K562 (cell line): Measurements from ENCODE around the gene KRT76. TPM values are rescaled to one million over a fixed set of nuclear protein-coding genes. Genes with fewer than 3 reads are reported as not detected.

Experiments
- ATAC-seq: fragments of 200-7000 bp; cut with Tn5 transposase; 3 replicates; pipeline ENCODE4 v1.9.1; 2020; ENCODE audit warnings: moderate library complexity
- BruUV-seq: library from RNA; stranded (reverse); fragments of 400-500 nt; replicated peaks from 2 replicates; lab custom pipeline; 2021; lab: Mats Ljungman, UMichigan
- CTCF ChIA-PET: fragments of 300-600 bp; formaldehyde crosslinking; extraction: SDS; loops from one replicate; lab custom pipeline; 2021; ENCODE audit warnings: low intra/inter-chr PET ratio; lab: Yijun Ruan, JAX
- POLR2A ChIA-PET: fragments of 300-600, 350-650 bp; sonication (Branson Sonifier 250); formaldehyde crosslinking; extraction: SDS; loops from one replicate; lab custom pipeline; 2021; ENCODE audit warnings: antibody characterized with exemption, inconsistent platforms; lab: Yijun Ruan, JAX
- DNase-seq, 4 experiments: peaks; one replicate each; pipeline versions ENCODE4 v3.0.0 to v3.0.0-alpha.2; 2011 to 2018; ENCODE audit warnings: low spot score in 3 of 4, mixed read lengths in 3 of 4; ENCODE audit errors: extremely low read depth in 1 of 4
- FAIRE-seq: peaks from 2 replicates; lab custom pipeline; 2011; peaks lifted over from hg19 to GRCh38; lab: Jason Lieb, UNC
- H2AFZ ChIP-seq: 2 replicates; pipeline ENCODE4 v1.6.0; 2011; ENCODE audit warnings: low read depth, low read length, control low read depth, inconsistent platforms
- H3K27ac ChIP-seq: fragments of 200-600 bp; 3 replicates; pipeline ENCODE4 v1.8.0; 2011; ENCODE audit warnings: low read depth, mild to moderate bottlenecking, control low read depth, inconsistent platforms, low read length, moderate library complexity, mixed read lengths; ENCODE audit errors: extremely low read depth
- H3K27me3 ChIP-seq, 2 experiments: fragments of 300-600 bp in 1 of 2; 2 replicates in 1 of 2; 3 replicates in 1 of 2; pipeline versions ENCODE4 v1.6.0 to v1.8.0; 2011; ENCODE audit warnings: inconsistent platforms in 2 of 2, low read length in 2 of 2, mild to moderate bottlenecking in 1 of 2, mixed read lengths in 1 of 2, moderate library complexity in 1 of 2; ENCODE audit not compliant: control insufficient read depth in 2 of 2, insufficient read depth in 2 of 2
- H3K36me3 ChIP-seq: fragments of 300-600 bp; 3 replicates; pipeline ENCODE4 v1.8.0; 2011; ENCODE audit warnings: mild to moderate bottlenecking, low read length, inconsistent platforms; ENCODE audit not compliant: control insufficient read depth, insufficient read depth
- H3K4me1 ChIP-seq, 2 experiments: fragments of 200-600 bp in 1 of 2; replicated peaks in 1 of 2; 2 replicates in 1 of 2; 3 replicates in 1 of 2; pipeline versions ENCODE4 v1.5.1 to v1.8.0; 2011; ENCODE audit warnings: inconsistent platforms in 2 of 2, low read length in 2 of 2, mild to moderate bottlenecking in 1 of 2, mixed read lengths in 1 of 2, moderate library complexity in 1 of 2; ENCODE audit not compliant: control insufficient read depth in 2 of 2, insufficient read depth in 2 of 2
- H3K4me2 ChIP-seq: 2 replicates; pipeline ENCODE4 v1.6.1; 2011; ENCODE audit warnings: low read length, control low read depth, inconsistent platforms, mixed read lengths; ENCODE audit not compliant: insufficient read depth
- H3K4me3 ChIP-seq: fragments of 200-600 bp; sonication (generic), shearing (Covaris generic); 2 replicates; pipeline ENCODE4 v1.5.1; 2016; ENCODE audit warnings: control low read depth, inconsistent platforms
- H3K79me2 ChIP-seq: fragments of 200-600 bp; 3 replicates; pipeline ENCODE4 v1.8.0; 2011; ENCODE audit warnings: low read length, inconsistent platforms; ENCODE audit not compliant: control insufficient read depth, insufficient read depth
- H3K9ac ChIP-seq, 2 experiments: 2 replicates each; pipeline versions ENCODE4 v1.6.0 to v1.6.1; 2011; ENCODE audit warnings: low read depth in 2 of 2, low read length in 2 of 2, control low read depth in 1 of 2, inconsistent platforms in 1 of 2, mild to moderate bottlenecking in 1 of 2, mixed read lengths in 1 of 2; ENCODE audit not compliant: insufficient read depth in 1 of 2
- H3K9me1 ChIP-seq: one replicate; pipeline ENCODE4 v1.6.0; 2011; ENCODE audit warnings: inconsistent platforms, mild to moderate bottlenecking, low read length, moderate library complexity; ENCODE audit not compliant: control insufficient read depth, insufficient read depth
- H3K9me3 ChIP-seq: replicated peaks from 2 replicates; pipeline ENCODE4 v1.5.1; 2011; ENCODE audit warnings: low read depth, low read length, inconsistent platforms; ENCODE audit not compliant: control insufficient read depth, insufficient read depth
- H4K20me1 ChIP-seq: replicated peaks from 2 replicates; pipeline ENCODE4 v1.6.1; 2011; ENCODE audit warnings: low read length, inconsistent platforms, mixed read lengths; ENCODE audit not compliant: control insufficient read depth, insufficient read depth
- BCLAF1 ChIP-seq, 2 experiments: fragments of 450-650 bp in 1 of 2; IDR thresholded peaks; 2 replicates each; pipeline ENCODE4 v1.6.1; 2011 to 2017; ENCODE audit warnings: low read depth in 2 of 2, antibody characterized with exemption in 1 of 2, borderline replicate concordance in 1 of 2, low read length in 1 of 2, mild to moderate bottlenecking in 1 of 2, mixed read lengths in 1 of 2; ENCODE audit not compliant: control insufficient read depth in 1 of 2
- HNRNPL ChIP-seq: fragments of 200-400 bp; formaldehyde crosslinking; IDR thresholded peaks from 2 replicates; pipeline ENCODE4 v1.6.1; 2017; ENCODE audit warnings: low read depth, mild to moderate bottlenecking, low read length
- MTF1 ChIP-seq: fragments of 250-450 bp; sonication (Bioruptor Pico); IDR thresholded peaks from 2 replicates; pipeline ENCODE4 v1.9.0; 2021; ENCODE audit warnings: moderate library complexity, mild to moderate bottlenecking, inconsistent platforms, borderline replicate concordance
- RHOXF2B ChIP-seq: fragments of 250-450 bp; sonication (Bioruptor Pico); conservative IDR thresholded peaks from 2 replicates; pipeline ENCODE4 v1.5.1; 2021
- SIX5 ChIP-seq, 2 experiments: IDR thresholded peaks; 2 replicates each; pipeline ENCODE4 v1.6.1; 2011; ENCODE audit warnings: low read length in 2 of 2, borderline replicate concordance in 1 of 2, low read depth in 1 of 2, mild to moderate bottlenecking in 1 of 2, moderate library complexity in 1 of 2; ENCODE audit not compliant: insufficient read depth in 1 of 2
- SMC3 ChIP-seq: conservative IDR thresholded peaks from 2 replicates; pipeline ENCODE4 v1.6.1; 2011; ENCODE audit warnings: low read depth, low read length, improper control_type of control experiment; ENCODE audit not compliant: insufficient read depth
- THAP7 ChIP-seq: fragments of 250-450 bp; sonication (Bioruptor Pico); IDR thresholded peaks from 2 replicates; pipeline ENCODE4 v1.5.0; 2021
- ZNF239 ChIP-seq: fragments of 250-450 bp; sonication (Bioruptor Pico); IDR thresholded peaks from 2 replicates; pipeline ENCODE4 v1.4.0; 2020; ENCODE audit warnings: mild to moderate bottlenecking
- ZNF324 ChIP-seq: fragments of 250-450 bp; sonication (Bioruptor Pico); IDR thresholded peaks from 2 replicates; pipeline ENCODE4 v1.4.0; 2020; ENCODE audit warnings: mild to moderate bottlenecking
- ZNF347 ChIP-seq: fragments of 450-650 bp; formaldehyde crosslinking; IDR thresholded peaks from 2 replicates; pipeline ENCODE4 v1.4.0; 2020; ENCODE audit warnings: low read depth, mild to moderate bottlenecking, moderate library complexity
- WGBS: fragments of 100-300 bp; shearing (Covaris generic); methylation state at CpG from one replicate; pipeline ENCODE4 v1.1.6; 2016; ENCODE audit warnings: low coverage, mixed read lengths; ENCODE audit not compliant: insufficient coverage; ENCODE audit errors: missing lambda C conversion rate; 5-methylcytosine and 5-hydroxymethylcytosine counted together
- in situ Hi-C: fragments of 300-500 bp; cut with MboI; formaldehyde crosslinking; loops from 4 replicates; pipeline ENCODE4 v1.15.0; 2018; ENCODE audit warnings: inconsistent platforms, mixed read lengths
- intact Hi-C: fragments of 100-400 bp; cut with micrococcal nuclease; formaldehyde crosslinking; loops from 2 replicates; pipeline ENCODE4 v1.14.2; 2022
- polyA plus RNA-seq, 8 experiments: library from polyadenylated mRNA; depleted of rRNA in 4 of 8; stranded (reverse) in 5 of 8; unstranded in 3 of 8; fragments of >200 nt; fragmentation: Nextera tagmentation in 2 of 8; fragmentation: Illumina TruSeq in 1 of 8; extraction: Ambion mirVana in 2 of 8; extraction: Trizol in 1 of 8; gene quantifications; 2 replicates each; pipeline versions ENCODE4 v1.2.1 to v1.2.3, GENCODE V29; 2011 to 2014; ENCODE audit warnings: inconsistent platforms in 1 of 8, missing spikeins in 1 of 8
- total RNA-seq, 7 experiments: library from RNA; depleted of rRNA in 6 of 7; stranded (reverse); fragments of >200 nt in 6 of 7; fragmentation: Illumina TruSeq in 2 of 7; extraction: Trizol in 2 of 7; gene quantifications; 2 replicates each; pipeline versions ENCODE4 v1.2.1 to v1.2.3, GENCODE V29; 2011 to 2021; ENCODE audit warnings: low replicate concordance in 1 of 7
- TF ChIP-seq, protein P1 (sequence below): fragments of 450-650 bp; IDR thresholded peaks from 2 replicates; pipeline ENCODE4 v1.7.1; 2018; ENCODE audit warnings: mild to moderate bottlenecking, low read depth; ENCODE audit not compliant: partially characterized antibody

The KRT76 gene
- total and polyA plus RNA-seq, 9 of the 15 experiments (the other 6 are each of a cell fraction or from before 2014, with no cell fraction given), result not detected

- no peak for TF ChIP-seq THAP7 (CRISPR knock-in tag)
Measured at GRCh38 chr12:52788876-52789636, 11.9 kb upstream of the KRT76 start (continued).

DNA sequence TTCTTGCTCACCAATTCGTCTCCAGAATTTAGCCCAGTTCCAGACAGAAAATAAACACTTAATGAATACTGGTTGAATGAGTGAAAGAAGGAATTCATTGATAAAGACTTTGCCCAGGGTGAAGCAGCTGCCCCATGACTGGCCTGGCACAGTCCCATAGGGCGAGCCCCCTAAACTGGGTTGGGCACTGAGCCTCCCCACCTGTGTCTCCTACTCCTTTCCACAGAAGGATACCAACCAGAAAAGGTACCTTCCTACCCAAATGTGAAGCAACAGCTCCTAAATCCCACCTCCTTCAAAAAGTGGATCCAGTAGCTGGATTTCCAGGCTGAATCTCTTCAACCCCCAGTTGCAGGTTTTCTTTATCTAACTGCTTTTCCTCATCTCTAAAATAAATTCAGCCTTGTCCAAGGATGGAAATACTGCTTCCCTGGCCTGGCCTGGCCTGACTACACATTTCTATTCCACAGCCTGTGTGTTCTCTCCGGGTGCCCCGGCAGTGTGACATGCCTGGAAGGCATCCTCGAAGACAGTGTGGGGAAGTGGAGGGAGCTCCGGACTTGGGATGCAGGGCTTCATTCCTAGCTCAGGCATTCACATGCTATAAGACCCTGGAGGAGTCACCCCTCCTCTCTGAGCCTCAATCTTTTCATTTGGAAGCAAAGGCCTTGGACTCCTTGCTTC lies 11.2 kb upstream of the KRT76 start:
- Histone ChIP-seq H3K27me3 (peaks cover 8 to 22% of the 10 kb centered on the region in 2 experiments; a peak in 3 of 5 replicates), H3K9ac (no peak overlapping the region), H2AFZ (no peak overlapping the region), H3K9me1 (no peaks in the 10 kb centered on the region), H3K36me3 (no peaks in the 10 kb centered on the region), H3K4me3 (no peak overlapping the region), H3K79me2 (no peaks in the 10 kb centered on the region), H4K20me1 (no peaks in the 10 kb centered on the region), H3K9me3 (no peaks in the 10 kb centered on the region), H3K27ac (no peak overlapping the region), H3K4me2 (no peak overlapping the region), H3K4me1 (peaks cover 8 to 17% of the 10 kb centered on the region in 2 experiments; a peak in 4 of 5 replicates)
- POLR2A ChIA-PET, result interaction anchor here (0.6 to 1.0 kb wide), 4 partner anchors 9 to 46 kb away, joined by 3 to 5 read pairs (median 4); partner anchors contain the start of genes KRT76 and KRT79
- CTCF ChIA-PET, result no interaction called here
- ATAC-seq (no peak), DNase-seq (no peak), FAIRE-seq (no peak)
- 22% methylated on average over 6 of the region's 6 CpGs for WGBS
- intact Hi-C loops, result no loop called here
- in situ Hi-C loops, result no loop called here
- no TSS peak for BruUV-seq
- no peak for TF ChIP-seq ZNF324 (CRISPR knock-in tag)
- no peak for TF ChIP-seq ZNF347 (CRISPR knock-in tag)
- no peak for TF ChIP-seq ZNF239 (CRISPR knock-in tag)
- TF ChIP-seq, protein P1, sequence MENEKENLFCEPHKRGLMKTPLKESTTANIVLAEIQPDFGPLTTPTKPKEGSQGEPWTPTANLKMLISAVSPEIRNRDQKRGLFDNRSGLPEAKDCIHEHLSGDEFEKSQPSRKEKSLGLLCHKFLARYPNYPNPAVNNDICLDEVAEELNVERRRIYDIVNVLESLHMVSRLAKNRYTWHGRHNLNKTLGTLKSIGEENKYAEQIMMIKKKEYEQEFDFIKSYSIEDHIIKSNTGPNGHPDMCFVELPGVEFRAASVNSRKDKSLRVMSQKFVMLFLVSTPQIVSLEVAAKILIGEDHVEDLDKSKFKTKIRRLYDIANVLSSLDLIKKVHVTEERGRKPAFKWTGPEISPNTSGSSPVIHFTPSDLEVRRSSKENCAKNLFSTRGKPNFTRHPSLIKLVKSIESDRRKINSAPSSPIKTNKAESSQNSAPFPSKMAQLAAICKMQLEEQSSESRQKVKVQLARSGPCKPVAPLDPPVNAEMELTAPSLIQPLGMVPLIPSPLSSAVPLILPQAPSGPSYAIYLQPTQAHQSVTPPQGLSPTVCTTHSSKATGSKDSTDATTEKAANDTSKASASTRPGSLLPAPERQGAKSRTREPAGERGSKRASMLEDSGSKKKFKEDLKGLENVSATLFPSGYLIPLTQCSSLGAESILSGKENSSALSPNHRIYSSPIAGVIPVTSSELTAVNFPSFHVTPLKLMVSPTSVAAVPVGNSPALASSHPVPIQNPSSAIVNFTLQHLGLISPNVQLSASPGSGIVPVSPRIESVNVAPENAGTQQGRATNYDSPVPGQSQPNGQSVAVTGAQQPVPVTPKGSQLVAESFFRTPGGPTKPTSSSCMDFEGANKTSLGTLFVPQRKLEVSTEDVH, result no peak
- no peak for TF ChIP-seq SMC3
- no peak for TF ChIP-seq RHOXF2B
- no peak for TF ChIP-seq BCLAF1 (IDR thresholded peaks at IDR 0.05; ENCODE audit: borderline replicate concordance in 1 of 2, control insufficient read depth in 1 of 2, low read depth in 2 of 2, low read length in 1 of 2)
- TF ChIP-seq MTF1 (CRISPR knock-in tag), result no peak
- TF ChIP-seq HNRNPL, result no peak
- TF ChIP-seq SIX5 (IDR thresholded peaks at IDR 0.05; ENCODE audit: borderline replicate concordance in 1 of 2, insufficient read depth in 1 of 2, low read depth in 1 of 2, low read length in 2 of 2), result no peak
